GM18526 (cell line): Measurements from ENCODE around the gene SSTR5.

Experiments used
- POLR2A ChIP-seq: IDR thresholded peaks from 3 replicates; pipeline ENCODE4 v1.6.1; 2011; ENCODE audit not compliant: insufficient read length; ENCODE audit errors: extremely low read depth

The SSTR5 gene

DNA sequence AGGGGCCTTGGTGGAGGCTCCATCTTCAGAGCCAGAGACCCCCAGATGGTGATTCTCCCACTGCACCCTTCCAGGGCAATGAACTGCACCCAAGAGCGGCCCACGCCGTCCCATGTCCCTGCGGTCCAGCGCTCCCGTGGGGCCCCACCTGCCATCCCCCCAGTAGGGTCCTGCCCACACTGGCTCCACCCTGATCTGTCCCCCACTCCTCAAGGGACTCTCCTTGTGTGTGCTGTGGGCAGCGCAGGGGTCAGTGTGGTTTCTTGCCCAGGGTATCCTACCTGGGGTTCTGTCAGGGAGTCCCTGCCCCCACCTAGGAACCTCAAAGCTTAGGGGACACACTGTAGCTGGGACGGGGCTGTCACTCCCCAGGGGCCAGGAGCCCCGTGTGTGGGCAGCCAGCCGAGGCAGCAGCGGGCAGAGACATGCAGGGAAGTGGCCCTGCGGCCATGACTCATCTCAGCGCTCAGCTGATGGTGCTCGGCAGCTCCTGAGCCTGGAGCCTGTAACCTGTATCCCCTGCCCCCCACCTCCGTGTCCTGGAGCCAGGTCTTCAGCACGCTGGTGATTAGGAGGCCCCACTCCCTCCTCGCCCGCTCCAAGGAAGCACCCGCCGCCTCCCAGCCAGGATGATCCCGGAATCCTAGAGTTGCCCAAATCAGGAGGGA, 35.7 kb upstream of the SSTR5 start:
- TF ChIP-seq POLR2A = no peak

DNA sequence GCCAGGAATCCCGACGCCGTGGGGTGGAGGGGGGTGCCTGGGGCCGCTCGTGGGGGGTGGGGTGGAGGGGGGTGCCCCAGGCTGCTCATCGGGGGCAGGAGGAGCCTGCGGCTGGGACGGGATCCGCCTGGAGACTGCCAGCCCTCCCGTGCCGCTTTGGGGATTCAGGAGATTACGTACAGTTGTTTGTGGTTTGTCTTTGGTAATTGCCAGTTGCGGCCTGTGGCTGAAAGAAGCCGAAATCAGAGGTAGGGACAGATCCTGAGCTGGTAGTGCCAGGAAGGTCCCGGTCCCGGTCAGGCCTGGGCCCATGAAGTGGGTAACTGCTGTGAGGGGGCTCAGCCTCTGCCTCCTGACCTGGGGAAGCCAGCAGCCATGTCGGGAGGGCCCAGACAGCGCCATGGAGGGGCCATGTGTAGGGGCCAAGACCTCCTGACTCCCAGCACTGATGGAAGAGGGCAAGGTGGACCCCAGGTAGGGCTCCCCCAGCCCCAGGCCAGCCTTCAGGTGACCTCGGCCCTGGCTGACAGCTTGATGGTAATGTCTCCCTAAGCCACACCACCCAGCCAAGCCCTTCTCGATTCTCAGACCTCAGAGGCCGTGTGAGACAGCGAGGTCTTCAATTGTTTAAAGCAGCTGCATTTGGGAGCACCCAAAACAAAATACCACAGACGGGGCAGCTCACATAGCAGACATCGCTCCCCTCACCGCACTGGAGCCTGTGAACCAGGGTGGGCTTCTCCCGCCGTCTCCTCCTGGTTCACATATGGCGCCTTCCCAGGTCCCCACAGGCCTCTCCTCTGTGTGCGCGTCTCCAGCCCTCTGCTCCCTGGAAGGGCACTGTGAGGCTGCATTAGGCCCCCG, 34.9 kb upstream of the SSTR5 start:
- TF ChIP-seq POLR2A = no peak

DNA sequence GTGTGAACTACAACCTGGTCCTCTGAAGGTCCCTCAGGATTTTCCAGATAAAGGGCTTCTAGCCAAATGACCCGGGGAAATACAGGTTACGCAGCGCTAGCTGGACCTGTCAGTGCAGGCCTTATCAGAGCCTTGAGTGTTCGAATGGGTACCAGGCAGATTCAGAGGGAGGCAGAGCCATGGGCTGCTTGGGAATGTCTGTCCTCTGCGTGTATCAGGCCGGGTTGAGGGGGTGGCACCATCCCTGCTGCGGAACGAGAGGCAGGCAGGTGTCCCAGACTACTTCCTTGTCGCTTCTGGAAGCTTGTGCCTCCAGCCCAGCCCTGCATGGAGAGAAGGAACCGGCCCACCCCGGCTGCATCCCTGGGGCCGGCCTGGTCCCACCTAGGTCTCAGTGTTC, 33.6 kb upstream of the SSTR5 start:
- no peak for TF ChIP-seq POLR2A

DNA sequence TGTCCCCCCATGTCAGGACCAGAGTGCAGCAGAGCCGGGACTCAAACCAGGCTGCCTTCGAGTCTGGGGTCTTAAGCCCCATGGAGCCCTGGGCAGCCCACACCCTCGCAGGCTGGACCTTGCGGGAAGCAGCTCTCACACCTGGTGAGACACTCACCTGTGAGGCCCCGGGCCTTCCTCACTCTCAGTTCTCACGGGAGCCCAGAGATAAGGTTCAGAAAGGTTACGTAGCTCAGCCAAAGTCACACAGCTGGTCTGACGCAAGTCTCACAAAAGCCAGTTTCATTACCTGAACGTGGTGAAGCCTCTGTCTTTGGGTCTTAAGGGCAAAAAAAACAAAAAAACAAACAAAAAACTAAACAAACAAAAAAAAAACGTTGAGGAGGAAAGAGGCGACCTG, 32.8 kb upstream of the SSTR5 start:
- no peak for TF ChIP-seq POLR2A

DNA sequence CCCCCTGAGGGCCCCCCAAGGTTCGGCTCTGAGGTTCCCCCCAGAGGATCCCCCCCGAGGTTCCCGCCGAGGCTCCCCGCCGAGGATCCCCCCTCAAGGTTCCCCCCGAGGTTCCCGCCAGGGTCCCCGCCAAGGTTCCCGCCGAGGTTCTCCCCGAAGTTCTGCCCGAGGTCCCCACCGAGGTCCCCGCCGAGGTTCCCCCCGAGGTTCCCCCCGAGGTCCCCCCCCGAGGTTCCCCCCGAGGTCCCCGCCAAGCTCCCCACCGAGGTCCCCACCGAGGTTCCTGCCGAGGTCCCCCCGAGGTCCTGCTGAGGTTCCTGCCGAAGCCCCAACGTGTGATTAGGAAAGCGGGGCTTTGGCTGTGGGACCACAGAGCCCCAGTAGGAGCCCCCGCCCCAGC, 32.2 kb upstream of the SSTR5 start:
- TF ChIP-seq POLR2A = no peak

DNA sequence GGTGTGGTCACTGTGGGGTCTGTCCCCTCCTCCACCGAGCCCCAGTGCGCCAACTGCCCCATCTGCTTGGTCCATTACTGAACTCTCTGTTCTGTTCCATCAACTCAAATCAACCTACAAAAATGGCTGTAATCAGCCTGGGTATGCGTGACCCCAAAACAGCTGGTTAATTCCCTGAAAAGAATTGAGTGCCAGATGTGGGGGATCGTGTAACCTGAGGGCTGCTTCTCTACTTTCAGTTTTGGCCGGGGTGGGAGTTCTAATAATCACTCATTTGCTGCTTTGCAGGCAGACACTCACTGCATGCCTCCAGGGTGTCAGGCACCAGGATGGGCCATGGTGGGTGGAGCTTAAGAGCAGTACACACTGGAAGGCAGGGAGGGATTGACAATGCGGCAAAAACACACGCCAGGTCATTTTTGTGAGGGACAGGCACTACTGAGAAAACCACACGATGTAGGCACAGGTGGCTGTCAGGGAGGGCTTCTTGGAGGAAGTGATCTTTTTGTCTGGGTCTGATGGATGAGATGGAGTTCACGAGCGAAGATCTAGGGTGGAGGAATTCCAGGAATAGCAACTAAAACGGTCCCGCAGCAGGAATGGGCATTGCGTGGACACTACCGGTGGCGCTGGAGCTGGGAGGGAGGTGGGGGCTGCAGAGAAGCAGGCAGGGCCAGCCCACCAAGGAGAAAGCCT, 30.4 kb upstream of the SSTR5 start:
- TF ChIP-seq POLR2A = no peak

DNA sequence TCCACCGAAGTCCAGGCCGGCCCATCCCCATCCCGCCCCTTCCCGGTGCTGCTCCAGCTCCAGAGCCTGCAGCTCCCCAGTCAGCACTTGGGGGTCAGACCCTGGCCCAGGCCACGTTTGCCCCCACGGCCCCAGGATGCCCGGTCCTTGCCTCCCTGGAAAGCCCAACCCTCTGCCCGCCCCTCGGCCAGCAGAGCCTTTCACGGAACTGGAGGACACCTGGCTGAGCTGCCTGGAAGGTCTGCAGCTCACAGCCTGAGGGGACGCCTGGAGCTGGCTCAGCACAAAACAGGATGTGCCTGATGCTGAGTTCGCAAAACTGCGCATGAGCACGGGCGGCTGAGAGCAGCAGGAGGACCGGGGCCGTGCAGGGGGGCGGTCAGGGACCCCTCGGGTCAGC, 29.7 kb upstream of the SSTR5 start:
- no peak for TF ChIP-seq POLR2A

DNA sequence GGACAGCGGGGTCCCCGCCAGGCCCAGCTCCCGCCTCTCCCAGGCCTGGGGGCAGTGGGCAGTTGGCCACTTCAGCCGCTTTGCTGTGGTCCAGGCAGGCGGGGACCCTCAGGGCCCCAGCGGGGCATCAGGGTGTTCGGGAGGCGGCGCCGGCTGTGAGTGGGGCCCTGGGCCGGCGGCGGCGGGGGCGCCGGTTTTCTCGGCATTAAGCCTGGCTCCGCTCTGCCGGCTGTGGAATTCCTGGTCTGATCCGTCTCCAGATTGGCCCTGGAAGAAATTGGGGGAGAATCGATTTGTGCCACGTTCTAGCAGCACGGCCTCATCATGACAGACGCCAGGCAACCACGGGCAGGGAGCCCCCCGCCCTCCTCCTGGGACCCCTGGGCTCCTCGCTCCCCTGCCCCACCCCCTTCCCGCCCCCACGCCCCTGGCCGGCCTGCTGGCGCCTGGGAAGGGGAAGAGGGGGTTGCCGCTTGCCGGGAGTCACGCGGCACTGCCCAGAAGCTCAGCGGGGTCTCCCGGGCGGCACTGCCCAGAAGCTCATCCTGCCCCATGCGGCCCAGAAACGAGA, 28.6 kb upstream of the SSTR5 start:
- no peak for TF ChIP-seq POLR2A

DNA sequence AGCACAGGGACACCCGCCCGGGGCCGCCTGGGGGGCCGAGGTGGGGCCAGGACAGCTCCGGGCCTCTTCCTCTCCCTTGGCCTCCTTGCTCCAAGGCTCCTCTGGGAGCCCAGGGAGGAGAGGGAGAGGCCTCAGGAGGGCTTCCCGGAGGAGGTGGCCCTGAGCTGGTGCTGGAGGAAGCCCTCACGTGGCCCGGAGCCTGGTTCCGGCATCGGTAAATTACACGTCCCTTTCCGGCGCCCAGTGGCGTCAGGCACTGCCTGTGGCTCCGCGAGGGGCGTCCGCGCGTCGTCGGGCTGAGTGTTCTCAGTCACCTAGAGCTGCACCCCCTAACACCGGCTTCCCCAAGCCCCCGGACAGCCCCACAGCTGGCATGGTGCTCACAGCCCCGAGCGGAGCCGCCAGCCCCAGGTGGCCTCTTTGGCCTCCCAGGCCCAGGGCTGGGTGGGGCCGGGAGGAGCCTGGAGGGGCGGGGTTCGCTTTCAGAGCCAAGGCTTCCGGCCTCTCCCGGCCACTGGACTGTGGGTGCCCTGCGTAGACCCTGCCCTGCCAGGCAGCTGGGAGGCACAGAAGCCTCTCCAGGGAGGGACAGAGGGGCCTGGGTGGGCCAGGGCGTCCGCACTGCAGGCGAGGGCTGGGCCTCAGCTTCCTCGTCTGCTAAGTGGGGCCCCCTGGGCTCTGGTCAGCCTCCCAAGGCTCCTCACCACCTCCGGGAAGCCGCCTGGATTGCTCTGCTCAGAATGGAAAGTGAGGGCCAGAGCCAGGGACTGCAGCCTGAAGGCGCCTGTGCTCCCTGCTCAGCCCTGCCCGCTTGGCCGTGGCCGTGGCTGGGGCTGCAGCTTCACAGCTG, 27.9 kb upstream of the SSTR5 start:
- TF ChIP-seq POLR2A = no peak

DNA sequence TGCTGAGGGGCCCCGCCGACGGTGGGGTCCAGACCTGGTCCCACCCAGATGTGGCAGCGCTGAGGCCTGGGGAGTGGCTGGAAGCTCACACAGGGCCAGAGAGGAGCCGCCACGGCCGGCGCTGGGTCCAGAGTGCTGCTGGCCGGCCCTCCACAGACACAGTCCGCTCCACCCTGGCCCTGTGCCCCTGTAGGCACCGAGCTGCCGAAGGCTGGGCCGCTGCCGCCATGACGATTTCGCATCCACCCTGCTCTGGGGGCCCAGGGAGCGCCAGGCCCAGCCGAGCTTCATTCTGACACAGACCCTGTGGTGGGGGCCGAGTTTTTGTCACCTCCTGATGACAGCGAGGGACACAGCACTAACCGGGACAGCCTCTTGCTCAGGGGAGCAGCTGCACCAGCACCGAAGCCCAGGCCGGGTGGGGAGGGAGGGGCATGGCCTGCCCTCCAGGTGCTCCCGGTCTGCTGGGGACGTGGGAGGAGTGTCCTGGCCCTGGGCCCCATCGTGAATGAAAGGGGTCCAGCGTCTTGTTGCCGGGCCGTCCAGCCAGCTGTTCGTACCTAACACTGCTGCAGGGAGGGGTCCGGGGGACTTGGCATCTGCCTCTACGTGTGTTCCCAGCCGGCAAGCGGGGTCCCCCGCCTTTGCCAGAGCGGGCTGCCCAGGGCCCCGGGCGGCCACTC, 27.1 kb upstream of the SSTR5 start:
- TF ChIP-seq POLR2A = no peak

DNA sequence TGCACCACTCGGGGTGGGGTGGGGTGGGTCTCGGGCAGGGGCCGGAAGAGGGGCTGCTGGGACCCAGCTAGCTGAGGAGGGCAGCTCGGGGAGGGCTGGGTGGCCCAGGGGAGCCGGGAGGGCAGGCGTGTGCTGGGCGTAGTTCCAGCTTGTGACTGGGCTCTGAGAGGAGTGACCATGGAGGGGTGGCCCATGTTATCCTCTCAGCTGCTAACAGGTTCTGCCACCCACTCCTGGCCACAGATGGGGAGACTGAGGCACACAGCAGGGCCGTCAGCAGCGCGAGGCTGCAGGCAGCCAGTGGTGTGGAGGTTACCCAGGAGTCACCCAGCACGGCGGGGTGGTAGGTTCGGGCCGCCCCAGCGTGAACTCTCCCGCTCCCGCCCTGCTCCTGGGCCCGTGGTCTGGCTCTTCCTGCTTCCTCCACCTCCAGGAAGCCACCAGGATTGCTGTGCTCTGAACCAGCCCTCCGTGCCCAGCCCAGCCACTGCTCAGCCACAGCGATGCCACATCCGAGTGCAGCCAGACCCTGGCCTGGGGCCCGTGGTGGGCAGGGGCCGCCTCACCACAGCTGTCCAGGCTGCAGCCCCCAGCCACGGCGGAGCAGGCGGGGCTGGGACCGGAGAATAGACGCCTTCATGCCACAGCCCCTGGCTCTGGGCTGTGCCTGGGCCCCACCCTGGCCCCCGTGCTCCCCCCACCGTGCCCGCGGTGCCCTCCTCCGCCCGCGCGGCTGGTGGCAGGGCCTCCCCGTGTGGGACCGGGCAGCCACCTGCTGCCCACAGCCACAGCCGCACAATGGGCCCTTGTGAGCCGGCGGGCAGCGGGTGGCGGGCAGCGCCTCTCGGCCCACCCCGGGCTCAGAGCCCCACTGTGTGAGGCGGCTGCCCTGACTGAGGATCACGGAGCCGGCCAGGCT, 26.3 kb upstream of the SSTR5 start:
- TF ChIP-seq POLR2A = no peak

DNA sequence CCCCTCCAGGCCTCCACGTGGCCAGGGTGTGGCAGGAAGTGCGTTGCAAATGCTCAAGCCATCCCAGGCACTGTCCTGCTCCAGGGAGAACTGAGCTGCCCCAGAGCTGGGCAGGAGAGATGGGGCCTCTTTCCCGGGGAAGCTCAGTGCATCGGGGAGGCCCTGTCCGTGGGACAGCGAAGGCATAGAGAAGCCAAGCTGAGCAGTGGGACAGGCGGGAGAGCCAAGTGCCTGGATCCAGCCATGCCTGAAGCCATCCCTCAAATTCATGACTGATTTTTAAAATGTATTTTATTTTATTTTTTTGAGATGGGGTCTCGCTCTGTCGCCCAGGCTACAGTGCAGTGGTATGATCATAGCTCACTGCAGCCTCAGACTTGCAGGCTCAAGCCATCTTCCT, 25.4 kb upstream of the SSTR5 start:
- TF ChIP-seq POLR2A = no peak

DNA sequence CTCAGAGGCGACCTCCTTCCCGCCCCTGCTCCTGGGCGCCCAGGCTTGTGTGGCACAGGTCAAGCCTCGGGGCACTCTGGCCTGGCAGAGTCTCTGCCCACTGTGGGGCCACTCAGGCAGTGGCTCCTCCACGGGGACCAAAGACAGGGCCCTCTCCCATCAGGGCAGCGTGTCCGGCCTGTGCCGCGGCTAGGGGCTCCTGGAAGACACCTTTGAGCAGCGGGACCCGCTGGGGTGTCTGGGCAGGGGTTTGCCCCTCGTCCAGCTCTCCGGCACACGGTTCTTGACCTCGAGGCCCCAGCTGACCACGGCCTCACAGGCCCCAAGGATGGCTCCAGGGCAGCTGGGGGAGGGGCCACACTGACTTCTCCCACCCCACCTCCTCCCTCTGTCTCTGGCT, 24.7 kb upstream of the SSTR5 start:
- TF ChIP-seq POLR2A = no peak
